Measurements from ENCODE around the gene KCNQ4.

GRCh38 chr1:40802078-40802741, 18.6 kb downstream of the KCNQ4 start:
- TF ChIP-seq CTCF (IDR thresholded peaks at IDR 0.05; ENCODE audit: low read length) (no peak), EZH2 (IDR thresholded peaks at IDR 0.05; ENCODE audit: borderline replicate concordance, low read length) (no peak)
